ENCODE results near the gene ZNF385B. TPM values are rescaled to one million over a fixed set of nuclear protein-coding genes. Genes with fewer than 3 reads are reported as not detected.

The ZNF385B gene
- total RNA-seq, 1 experiment from 2014 or later = 2.2 TPM

GRCh38 chr2:179435566-179435965 lies 425.8 kb downstream of the ZNF385B start:
- H3K4me1 Mint-ChIP-seq = peaks cover 34% of the 10 kb centered on the region
- DNase-seq (ENCODE audit: low spot score) (no peak), ATAC-seq (no peak)
- no peaks in the 10 kb centered on the region for H3K9me3 Mint-ChIP-seq
- POLR2A ChIA-PET = no interaction called here
- no peaks in the 10 kb centered on the region for H3K36me3 Mint-ChIP-seq
- H3K27me3 Mint-ChIP-seq (ENCODE audit: low read depth) = no peaks in the 10 kb centered on the region
- no peak overlapping the region for H3K27ac Mint-ChIP-seq
- H3K4me3 Mint-ChIP-seq = no peak overlapping the region
- CTCF ChIA-PET = interaction anchor here (0.9 to 1.0 kb wide), 2 partner anchors 8 to 13 kb away, joined by 3 read pairs; no protein-coding TSS in a partner anchor
- TF ChIP-seq RORB (CRISPR knock-in tag; IDR thresholded peaks at IDR 0.05) (no peak), TCF7 (CRISPR knock-in tag; IDR thresholded peaks at IDR 0.05; ENCODE audit: low read depth) (no peak), TEAD1 (CRISPR knock-in tag; IDR thresholded peaks at IDR 0.05) (no peak), SMAD4 (CRISPR knock-in tag; IDR thresholded peaks at IDR 0.05) (no peak), CTCF (IDR thresholded peaks at IDR 0.05) (no peak), TP53 (CRISPR knock-in tag; IDR thresholded peaks at IDR 0.05) (no peak), ZNF396 (CRISPR knock-in tag; IDR thresholded peaks at IDR 0.05; ENCODE audit: borderline replicate concordance) (no peak), IRF2 (CRISPR knock-in tag; IDR thresholded peaks at IDR 0.05; ENCODE audit: borderline replicate concordance, low read depth) (no peak), ZNF138 (CRISPR knock-in tag; conservative IDR thresholded peaks at IDR 0.05) (no peak), ESRRA (CRISPR knock-in tag; IDR thresholded peaks at IDR 0.05; ENCODE audit: borderline replicate concordance) (no peak), OVOL2 (CRISPR knock-in tag; IDR thresholded peaks at IDR 0.05; ENCODE audit: borderline replicate concordance) (no peak), USF1 (CRISPR knock-in tag; IDR thresholded peaks at IDR 0.05) (no peak), ATF6 (CRISPR knock-in tag; IDR thresholded peaks at IDR 0.05) (no peak), NFYB (CRISPR knock-in tag; conservative IDR thresholded peaks at IDR 0.05; ENCODE audit: low read depth) (no peak)

- H3K27me3 Mint-ChIP-seq (ENCODE audit: low read depth) = no peaks in the 10 kb centered on the region
- H3K4me1 Mint-ChIP-seq = peaks cover 29% of the 10 kb centered on the region
- no peak overlapping the region for H3K4me3 Mint-ChIP-seq
- DNase-seq (ENCODE audit: low spot score) (no peak), ATAC-seq (no peak; the same call in 1 of the 2 replicates)
- CTCF ChIA-PET = interaction anchor here (0.9 to 1.0 kb wide), 5 partner anchors 9 to 24 kb away, joined by 3 to 4 read pairs (median 3); no protein-coding TSS in a partner anchor
- H3K9me3 Mint-ChIP-seq = no peaks in the 10 kb centered on the region
- POLR2A ChIA-PET = no interaction called here
- peak overlapping the region; percentile 1 for H3K27ac Mint-ChIP-seq
- TF ChIP-seq ESRRA (CRISPR knock-in tag; IDR thresholded peaks at IDR 0.05; ENCODE audit: borderline replicate concordance) = no peak
- TF ChIP-seq TCF7 (CRISPR knock-in tag; IDR thresholded peaks at IDR 0.05; ENCODE audit: low read depth) = no peak
- TF ChIP-seq IRF1 (CRISPR knock-in tag; IDR thresholded peaks at IDR 0.05) = no peak
- no peak for TF ChIP-seq TEAD1 (CRISPR knock-in tag; IDR thresholded peaks at IDR 0.05)
- no peak for TF ChIP-seq FOXK1 (CRISPR knock-in tag; IDR thresholded peaks at IDR 0.05)
- no peak for TF ChIP-seq ATF1 (CRISPR knock-in tag; IDR thresholded peaks at IDR 0.05)
- TF ChIP-seq MYBL2 (CRISPR knock-in tag; IDR thresholded peaks at IDR 0.05) = no peak
- no peak for TF ChIP-seq ZNF396 (CRISPR knock-in tag; IDR thresholded peaks at IDR 0.05; ENCODE audit: borderline replicate concordance)
- no peak for TF ChIP-seq ATF3 (CRISPR knock-in tag; conservative IDR thresholded peaks at IDR 0.05)
- no peak for TF ChIP-seq ZNF317 (CRISPR knock-in tag; IDR thresholded peaks at IDR 0.05; ENCODE audit: borderline replicate concordance, low read depth)
- no peaks in the 10 kb centered on the region for H3K36me3 Mint-ChIP-seq
Observed at GRCh38 chr2:179435000-179435399, 426.4 kb downstream of the ZNF385B start.
